GM19468 (cell line): ENCODE results near the gene LRP10.
"Not testable (repeated sequence)": the region's sequence is repeated elsewhere in the genome, so short reads cannot be mapped to it uniquely, and the experiment has no call there.

ENCODE experiments used
- ATAC-seq: cut with Tn5 transposase; IDR thresholded peaks from one replicate; pipeline ENCODE4 v1.9.1; 2021; ENCODE audit warnings: mild to moderate bottlenecking, moderate library complexity, moderate number of reproducible peaks; ENCODE audit not compliant: unreplicated experiment; ENCODE audit errors: extremely low read depth

LRP10 gene, protein sequence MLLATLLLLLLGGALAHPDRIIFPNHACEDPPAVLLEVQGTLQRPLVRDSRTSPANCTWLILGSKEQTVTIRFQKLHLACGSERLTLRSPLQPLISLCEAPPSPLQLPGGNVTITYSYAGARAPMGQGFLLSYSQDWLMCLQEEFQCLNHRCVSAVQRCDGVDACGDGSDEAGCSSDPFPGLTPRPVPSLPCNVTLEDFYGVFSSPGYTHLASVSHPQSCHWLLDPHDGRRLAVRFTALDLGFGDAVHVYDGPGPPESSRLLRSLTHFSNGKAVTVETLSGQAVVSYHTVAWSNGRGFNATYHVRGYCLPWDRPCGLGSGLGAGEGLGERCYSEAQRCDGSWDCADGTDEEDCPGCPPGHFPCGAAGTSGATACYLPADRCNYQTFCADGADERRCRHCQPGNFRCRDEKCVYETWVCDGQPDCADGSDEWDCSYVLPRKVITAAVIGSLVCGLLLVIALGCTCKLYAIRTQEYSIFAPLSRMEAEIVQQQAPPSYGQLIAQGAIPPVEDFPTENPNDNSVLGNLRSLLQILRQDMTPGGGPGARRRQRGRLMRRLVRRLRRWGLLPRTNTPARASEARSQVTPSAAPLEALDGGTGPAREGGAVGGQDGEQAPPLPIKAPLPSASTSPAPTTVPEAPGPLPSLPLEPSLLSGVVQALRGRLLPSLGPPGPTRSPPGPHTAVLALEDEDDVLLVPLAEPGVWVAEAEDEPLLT

DNA sequence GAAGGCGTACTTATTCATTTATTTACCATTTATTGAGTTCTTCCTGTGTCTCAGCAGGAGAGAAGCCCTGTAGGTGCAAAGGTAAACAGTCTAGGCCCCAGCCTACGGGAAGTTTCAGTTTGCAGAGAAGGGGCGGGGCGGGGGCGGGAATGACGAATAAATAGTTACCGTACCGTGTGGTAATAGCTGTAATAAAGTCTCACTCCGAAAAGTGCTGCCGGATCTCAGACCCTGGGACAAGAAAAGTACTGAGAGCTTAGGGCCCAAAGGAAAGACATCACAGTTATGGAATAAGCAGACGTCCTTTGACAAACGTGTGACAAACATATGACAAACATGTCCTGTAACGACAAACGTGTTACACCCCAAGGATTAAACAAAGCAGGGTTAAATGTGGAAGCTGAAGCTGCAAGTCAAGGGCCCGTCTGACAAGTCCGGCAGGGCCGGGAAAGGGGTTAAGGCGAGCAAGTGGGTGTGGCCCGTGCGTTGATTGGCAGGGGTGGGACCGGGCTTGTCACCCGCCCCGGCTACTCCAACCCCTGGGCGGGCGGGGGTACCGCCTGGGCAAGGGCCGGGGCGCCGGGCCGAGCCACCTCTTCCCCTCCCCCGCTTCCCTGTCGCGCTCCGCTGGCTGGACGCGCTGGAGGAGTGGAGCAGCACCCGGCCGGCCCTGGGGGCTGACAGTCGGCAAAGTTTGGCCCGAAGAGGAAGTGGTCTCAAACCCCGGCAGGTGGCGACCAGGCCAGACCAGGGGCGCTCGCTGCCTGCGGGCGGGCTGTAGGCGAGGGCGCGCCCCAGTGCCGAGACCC is at the start of gene LRP10:
Gene LRP10 (plus strand): TSS at position 517 of the 809 bp plus-strand sequence. CDS start 564 bp downstream, outside the sequence.
- peak; percentile 45 for ATAC-seq

DNA sequence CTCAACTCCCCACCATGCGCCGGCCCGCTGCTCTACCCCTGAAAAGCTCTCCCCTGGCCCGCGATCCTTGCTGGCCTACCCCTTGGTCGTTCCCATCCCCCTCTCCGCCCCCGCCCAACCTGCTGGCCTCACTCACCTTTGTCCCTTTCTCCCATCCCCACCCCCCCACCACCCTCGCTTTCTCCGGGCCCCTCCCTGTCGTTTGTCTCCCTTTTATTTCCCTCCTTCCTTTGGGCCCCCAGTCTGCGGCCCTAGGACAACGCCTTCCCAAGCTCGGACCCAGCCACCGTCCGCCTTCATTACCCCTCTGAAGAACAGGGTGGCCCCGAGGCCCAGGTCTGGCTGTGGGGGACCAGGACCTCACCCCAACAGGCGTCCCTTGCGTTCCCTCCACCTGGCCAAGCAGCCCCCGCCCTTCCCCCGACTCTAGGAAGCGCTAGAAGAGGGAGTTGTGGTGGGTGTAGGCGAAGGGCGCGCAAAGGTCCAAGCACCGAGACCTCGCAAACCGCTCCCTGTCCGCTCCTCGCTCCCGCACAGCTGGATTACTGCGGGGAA is 49.4 kb upstream of the LRP10 start:
- no peak for ATAC-seq

DNA sequence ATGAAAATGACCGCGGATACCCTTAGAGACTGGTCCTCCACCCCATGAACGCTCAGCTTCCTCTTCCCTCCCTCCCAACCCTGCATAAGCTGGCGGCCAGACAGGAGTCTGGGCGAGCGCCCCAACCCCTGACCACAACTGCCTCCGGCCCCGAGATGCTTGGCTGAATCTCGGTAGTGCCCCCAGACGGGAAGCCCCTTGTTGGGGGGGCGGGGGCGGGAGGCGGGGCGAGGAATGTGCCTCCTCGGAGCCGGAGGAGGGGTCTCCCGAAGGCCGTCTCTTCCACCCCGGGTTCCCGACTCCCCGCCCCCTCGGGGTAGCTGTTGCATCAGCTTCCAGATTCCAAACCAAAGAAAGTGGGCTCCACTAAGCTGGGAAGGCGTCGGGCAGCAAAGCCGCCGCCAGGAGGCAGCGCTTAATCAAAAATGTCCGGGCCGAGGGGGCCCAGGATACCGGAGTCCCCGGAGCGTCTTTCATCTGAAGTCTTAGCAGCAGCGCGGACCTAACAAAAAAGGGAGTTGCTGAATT is 48.9 kb upstream of the LRP10 start:
- ATAC-seq: no peak

DNA sequence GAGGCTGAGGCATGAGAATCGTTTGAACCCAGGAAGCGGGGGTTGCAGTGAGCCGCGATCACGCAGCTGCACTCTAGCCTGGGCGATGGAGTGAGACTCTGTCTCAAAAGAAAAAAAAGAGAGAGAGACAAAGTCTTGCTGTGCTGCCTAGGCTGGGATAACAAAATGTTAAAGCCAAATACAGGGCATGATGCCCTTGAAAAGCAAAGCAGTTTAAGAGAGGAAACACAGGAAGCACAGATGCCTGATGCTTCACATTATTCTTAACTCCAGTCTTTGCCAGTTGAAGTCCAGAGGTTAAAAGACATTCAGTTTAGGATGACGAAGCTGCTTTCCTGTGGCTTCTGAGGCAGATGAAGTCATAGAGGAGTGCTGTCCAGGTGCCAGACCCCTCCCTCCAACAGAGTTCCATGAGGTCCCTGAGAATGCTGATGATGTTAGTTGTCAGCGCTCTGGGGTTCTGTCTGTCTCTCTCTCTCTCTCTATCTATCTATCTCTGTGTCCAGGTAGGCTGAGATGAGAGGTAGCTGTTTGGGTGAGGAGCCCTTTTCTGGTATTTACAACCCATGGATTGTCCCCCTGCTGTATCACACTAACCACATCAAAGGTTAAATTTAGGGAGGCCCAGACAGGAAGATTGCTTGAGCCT is 46.7 kb upstream of the LRP10 start:
- no peak for ATAC-seq

DNA sequence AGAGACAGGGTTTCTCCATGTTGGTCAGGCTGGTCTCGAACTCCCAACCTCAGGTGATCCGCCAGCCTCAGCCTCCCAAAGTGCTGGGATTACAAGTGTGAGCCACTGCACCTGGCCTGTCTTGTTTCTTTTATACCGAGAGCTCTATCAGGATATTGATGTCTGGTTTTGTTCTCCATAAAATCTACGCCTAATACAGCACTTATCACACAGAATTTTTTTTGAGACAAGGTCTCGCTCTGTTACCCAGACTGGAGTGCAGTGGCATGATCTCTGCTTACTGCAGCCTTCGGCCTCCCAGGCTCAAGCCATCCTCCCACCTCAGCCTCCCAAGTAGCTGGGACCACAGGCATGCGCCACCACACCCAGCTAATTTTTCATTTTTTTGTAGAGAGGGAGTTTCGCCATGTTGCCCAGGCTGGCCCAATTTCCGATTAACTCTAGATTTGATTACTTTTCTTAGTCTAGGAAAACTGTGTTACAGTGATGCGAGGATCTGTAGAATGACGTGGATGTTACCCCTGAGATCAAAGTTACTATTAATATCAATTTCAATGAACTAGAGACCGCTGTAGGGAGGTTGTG is 42.4 kb upstream of the LRP10 start:
- not testable (repeated sequence) for ATAC-seq

DNA sequence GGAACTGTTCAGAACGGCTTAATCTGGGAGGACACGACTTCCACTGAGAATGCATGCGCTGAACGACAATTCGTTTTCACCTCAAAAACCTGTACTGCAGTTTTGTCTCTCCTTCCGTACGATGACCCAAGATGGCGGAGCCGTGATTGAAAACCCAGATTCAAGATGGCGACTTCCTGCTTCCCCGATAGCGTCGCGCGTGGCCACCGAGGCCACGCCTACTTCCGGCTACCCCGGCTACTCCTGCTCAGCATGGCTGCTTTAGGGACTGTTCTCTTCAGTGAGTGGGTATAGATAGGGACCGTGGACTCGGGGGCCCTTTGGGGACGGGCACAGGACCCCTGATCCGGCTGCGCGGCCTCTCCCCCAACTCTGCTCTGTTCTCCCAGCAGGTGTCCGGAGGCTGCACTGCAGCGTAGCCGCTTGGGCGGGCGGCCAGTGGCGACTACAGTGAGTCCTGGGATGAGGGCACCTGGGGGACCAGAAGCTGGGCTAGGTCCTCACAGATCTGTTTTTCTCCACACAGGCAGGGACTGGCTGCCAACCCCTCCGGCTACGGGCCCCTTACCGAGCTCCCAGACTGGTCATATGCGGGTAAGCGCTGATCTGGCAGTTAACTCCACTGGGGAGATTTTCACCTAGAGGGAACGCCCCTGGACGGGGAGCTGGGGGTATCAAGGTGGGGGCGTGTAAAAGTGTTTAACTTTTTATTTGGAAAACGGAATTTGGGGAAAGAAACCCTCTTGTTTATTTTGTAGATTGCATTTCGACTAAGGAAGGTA is 41.7 kb upstream of the LRP10 start, which contains the start of gene MRPL52:
Gene MRPL52 (plus strand): TSS at position 227 of the 782 bp plus-strand sequence. CDS start 26 bp downstream, at position 253.
- peak; percentile 83 for ATAC-seq

DNA sequence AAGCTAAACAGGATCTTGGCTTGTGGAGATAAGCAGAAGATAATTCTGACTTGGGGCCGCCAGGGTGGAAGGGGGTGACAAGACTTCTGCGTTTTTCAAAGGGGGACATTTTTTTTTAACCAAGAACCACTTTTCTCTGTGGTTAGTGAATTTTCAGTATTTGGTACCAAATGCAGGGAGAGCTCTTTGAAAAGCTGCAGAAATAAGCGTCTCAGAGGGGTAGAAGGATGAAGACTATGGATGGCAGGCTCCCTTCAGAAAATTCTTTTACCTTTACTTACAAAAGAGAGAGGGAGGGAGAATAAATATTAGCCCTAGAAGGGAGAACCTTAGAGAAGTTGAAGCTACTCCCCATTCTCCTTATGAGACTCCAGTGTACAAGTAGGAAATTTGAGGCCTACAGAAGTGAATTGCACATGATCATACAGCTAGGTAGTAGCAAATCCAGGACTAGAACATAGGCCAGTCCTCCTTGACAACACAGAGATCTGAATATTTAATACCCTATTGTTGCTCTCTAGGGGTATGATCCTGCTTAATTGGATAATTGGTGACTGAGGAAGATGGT is 41.0 kb upstream of the LRP10 start:
- no peak for ATAC-seq

DNA sequence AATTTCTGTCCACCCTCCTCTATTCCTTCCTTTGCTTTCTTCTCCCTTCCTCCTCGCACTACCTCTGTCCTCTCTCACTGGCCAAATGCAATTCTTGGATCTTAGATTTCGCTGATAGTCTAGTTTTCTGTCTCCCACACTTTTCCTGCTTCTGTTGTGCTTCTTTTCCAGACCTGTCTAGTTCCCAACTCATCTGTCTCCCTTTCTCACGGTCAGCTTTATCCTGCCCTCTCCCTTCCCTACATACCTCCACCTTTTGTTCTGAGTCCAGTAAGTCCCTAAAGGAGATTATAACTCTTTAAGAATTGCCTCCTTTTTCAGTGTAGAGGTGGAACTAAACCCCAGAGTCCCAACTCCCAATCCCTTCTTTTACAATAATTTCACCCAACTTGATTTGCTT is 36.0 kb upstream of the LRP10 start:
- no peak for ATAC-seq

DNA sequence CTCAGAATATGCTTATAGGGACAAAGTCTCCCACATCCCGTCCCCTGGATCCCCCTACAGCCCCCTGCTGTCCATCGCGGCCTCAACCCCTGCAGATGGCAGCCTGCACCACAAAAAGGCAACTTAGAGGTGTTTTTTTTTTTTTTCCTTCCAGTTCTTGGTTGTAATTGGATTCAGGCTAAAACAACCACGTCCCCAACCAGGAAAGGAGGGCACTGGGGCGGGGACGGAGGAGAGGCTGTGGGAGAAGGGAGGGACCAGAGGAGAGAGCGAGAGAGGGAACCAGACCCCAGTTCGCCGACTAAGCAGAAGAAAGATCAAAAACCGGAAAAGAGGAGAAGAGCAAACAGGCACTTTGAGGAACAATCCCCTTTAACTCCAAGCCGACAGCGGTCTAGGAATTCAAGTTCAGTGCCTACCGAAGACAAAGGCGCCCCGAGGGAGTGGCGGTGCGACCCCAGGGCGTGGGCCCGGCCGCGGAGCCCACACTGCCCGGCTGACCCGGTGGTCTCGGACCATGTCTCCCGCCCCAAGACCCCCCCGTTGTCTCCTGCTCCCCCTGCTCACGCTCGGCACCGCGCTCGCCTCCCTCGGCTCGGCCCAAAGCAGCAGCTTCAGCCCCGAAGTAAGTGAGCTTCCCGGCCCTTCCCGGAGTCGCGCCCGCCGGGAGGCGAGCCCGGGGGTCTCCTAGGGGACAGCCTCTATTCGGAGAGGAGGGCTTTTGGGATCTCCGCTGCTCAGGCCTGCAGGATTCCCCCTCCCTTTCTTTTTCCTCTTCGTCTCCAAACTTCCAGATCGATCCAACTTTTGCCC is 35.0 kb upstream of the LRP10 start, which contains the start of gene MMP14:
Gene MMP14 (plus strand): TSS at position 285 of the 813 bp plus-strand sequence. CDS start 233 bp downstream, at position 518.
- no peak for ATAC-seq

DNA sequence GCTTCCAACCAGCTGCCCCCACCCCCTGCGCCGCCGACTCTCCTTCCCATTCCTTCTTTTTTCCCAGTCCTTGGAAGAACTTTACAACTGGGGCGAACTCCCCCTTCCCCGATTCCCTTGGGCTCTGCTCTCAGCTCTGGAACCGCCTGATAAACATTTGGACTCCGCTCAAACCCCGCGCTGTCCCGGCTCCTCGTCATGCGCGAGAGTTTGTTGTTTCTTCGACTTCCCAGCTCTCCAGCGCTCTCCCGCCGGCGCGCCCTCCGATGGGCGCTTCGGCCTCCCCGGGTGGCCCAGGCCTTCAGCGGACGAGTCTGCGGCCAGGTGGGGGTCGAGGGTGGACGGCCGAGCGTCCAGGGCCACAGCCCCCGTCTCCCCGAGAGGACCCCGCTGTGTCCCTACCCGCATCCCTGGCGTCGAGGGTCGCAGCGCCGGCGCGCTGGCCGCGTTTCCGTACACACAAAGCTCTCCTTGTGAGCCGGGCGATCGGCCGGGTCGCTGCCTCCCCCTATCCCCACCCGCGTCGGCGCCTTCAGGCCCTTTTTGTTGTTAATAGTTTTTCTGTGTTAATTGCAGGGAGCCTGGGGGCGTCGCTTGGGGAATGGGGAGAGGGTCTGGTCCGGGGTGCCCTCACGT is 34.3 kb upstream of the LRP10 start:
- ATAC-seq: no peak

DNA sequence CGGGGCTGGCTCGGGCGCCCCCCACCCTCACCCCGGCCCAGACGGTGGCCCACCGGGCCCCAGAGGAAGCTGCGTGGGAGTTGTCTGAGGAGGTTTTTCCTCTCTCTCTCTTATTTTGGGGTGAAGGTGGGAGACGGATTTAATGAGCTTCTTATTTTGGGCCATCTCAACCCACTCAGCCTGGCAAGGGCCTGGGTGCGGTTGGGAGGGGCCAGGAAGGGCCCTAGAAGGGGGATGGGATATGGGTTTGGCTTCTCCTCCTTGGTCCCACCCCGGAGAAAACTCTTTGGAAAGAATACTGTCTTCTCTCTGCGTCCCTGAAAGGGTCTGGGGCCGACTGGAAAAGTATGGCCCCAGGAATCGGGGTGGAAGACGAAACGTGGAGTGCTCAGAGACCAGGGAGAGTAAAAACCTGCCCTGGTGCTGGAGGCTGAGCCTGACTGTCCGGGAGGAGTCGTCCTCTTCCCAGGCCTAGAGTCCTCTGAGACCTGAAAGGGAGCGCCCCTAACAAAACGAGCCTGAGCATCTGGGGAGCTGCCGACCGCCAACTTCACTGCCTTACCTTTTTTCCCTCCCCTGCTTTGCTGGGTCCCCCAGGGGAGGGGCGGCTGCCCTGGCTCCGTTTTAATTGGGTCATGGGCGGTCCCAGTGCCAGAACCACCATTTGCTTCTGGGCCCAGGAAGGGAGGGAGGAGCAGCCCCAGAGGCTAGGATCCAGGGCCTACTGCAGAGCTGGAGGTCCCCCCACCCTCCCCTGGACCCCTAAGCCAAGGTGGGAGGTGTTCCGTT is 33.6 kb upstream of the LRP10 start:
- no peak for ATAC-seq

DNA sequence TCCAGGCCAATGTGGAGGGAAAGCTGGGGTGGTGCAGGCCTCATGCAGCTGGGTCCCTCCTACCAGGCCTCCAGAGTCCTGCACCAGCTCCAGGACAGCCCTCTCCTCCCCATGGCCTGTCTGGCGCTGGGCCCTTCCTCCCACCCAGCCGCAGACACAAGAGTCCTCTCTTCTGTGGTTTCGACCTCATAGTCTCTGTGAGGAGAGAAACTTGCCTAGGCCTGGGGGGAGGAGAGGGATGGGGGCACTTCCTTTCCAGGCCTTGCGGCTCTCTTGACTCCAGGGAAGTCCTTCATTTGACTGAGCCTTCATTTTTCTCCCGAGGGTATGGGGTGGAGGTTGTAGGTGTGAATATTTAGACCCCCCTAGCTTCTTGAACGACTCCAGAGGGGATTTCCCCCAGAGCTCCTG is 32.9 kb upstream of the LRP10 start:
- ATAC-seq: no peak

DNA sequence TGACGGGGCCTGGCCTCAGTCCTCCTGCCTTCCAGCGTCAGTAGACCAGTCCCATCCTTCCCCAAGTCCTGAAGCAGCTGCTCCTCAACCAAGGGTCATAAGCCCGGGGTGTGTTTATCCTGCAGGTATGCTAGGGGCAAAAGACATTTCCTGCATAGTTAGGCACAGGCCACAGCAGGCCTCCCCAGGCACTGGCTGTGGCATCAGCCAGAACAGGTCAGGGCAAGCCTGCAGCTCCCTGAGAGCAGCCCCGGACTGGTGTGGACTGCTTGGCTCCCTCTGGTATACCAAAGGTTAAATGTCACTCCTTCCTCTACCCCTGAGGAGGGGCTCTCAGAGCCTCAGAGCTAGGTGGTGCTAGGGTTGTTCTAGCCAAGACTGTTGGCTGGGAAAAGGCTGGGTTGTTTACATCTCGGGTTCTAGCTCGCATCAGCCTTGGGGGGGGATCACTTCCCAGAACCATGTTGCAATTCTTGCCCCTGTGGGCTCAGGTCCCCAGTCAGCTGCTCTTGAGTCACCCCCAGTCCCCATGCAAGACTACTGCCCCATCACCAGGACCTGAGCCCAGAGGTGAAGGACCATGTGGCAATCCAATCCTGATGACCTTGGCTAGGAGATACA is 32.3 kb upstream of the LRP10 start:
- no peak for ATAC-seq

DNA sequence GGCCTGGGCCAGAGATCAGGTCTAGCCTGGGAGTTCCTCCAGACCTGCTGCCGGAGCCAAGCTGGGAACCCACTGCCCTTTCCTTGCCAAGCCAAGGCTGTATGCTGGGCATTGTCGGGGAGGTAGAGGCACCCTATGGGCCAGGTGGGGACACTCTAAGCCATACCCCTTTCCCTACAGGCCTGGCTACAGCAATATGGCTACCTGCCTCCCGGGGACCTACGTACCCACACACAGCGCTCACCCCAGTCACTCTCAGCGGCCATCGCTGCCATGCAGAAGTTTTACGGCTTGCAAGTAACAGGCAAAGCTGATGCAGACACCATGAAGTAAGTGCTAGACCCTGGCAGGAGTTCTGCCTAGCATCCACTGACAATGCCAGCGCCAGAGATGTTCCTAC is 30.2 kb upstream of the LRP10 start:
- no peak for ATAC-seq

DNA sequence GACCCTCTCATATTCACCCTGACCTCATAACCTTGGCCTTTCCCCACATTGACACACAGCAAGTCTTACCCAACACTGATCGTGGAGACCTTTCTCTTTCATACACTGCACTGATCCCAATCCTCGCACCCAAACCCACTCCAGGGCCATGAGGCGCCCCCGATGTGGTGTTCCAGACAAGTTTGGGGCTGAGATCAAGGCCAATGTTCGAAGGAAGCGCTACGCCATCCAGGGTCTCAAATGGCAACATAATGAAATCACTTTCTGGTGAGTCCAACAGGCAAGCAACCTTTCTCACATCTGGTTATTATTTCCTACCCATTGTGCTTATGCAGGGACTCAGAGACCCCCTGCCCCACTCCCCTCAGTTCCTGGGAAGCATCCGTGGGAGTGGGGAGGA is 29.8 kb upstream of the LRP10 start:
- ATAC-seq: no peak
